Progenitor cell of endocrine pancreas (in vitro differentiated cells): Measurements from ENCODE around the gene BARX1. TPM values are rescaled to one million over a fixed set of nuclear protein-coding genes. Genes with fewer than 3 reads are reported as not detected.

Source experiments
- DNase-seq: peaks from one replicate; pipeline ENCODE4 v3.0.0; 2021; ENCODE audit warnings: low spot score; ENCODE audit not compliant: unreplicated experiment
- H3K27ac Mint-ChIP-seq: 2 replicates; pipeline ENCODE4 v1.8.0; 2021; ENCODE audit warnings: mild to moderate bottlenecking, moderate library complexity, mixed read lengths
- H3K27me3 Mint-ChIP-seq: 2 replicates; pipeline ENCODE4 v1.8.0; 2021; ENCODE audit warnings: mixed read lengths
- H3K36me3 Mint-ChIP-seq: 2 replicates; pipeline ENCODE4 v1.8.0; 2022; ENCODE audit warnings: mixed read lengths; ENCODE audit not compliant: insufficient read depth
- H3K4me1 Mint-ChIP-seq: 2 replicates; pipeline ENCODE4 v1.8.0; 2021; ENCODE audit warnings: low read depth, mixed read lengths
- H3K4me3 Mint-ChIP-seq: 2 replicates; pipeline ENCODE4 v1.8.0; 2021; ENCODE audit warnings: low read depth, mild to moderate bottlenecking, moderate library complexity, mixed read lengths
- H3K9me3 Mint-ChIP-seq: 2 replicates; pipeline ENCODE4 v1.8.0; 2021; ENCODE audit warnings: low read depth, mixed read lengths
- total RNA-seq: library from RNA; stranded (reverse); gene quantifications from 2 replicates; pipeline ENCODE4 v1.2.1, GENCODE V29; 2021
- TF ChIP-seq, protein P1 (sequence below): fragments of 200-600 bp; sonication (generic); IDR thresholded peaks from one replicate; pipeline ENCODE4 v1.5.0; 2021; ENCODE audit warnings: antibody characterized with exemption, mild to moderate bottlenecking; ENCODE audit not compliant: unreplicated experiment

Gene BARX1
- total RNA-seq, 1 donor from 2014 or later: 0.74 TPM

DNA sequence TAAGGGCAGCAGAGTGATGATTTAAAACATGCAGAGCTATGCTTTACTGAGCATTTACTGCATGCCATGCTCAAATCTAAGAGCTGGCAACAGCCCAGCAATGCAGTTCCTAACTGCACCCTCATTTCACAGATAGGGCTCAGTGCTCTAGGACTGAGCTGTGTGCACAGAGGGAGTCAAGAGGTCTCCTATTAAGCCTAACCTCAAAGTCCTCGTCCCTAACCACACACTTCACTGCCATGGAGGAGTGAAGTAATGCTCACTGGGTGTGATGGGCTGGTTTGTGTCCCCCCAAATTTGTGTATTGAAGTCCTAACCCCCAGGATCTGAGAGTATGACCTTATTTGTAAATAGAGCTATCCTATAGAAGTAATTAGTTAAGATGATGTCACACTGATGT is 25.9 kb downstream of the BARX1 start:
- TF ChIP-seq, protein P1, sequence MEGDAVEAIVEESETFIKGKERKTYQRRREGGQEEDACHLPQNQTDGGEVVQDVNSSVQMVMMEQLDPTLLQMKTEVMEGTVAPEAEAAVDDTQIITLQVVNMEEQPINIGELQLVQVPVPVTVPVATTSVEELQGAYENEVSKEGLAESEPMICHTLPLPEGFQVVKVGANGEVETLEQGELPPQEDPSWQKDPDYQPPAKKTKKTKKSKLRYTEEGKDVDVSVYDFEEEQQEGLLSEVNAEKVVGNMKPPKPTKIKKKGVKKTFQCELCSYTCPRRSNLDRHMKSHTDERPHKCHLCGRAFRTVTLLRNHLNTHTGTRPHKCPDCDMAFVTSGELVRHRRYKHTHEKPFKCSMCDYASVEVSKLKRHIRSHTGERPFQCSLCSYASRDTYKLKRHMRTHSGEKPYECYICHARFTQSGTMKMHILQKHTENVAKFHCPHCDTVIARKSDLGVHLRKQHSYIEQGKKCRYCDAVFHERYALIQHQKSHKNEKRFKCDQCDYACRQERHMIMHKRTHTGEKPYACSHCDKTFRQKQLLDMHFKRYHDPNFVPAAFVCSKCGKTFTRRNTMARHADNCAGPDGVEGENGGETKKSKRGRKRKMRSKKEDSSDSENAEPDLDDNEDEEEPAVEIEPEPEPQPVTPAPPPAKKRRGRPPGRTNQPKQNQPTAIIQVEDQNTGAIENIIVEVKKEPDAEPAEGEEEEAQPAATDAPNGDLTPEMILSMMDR: no peak
- H3K27me3 Mint-ChIP-seq: peaks cover 60% of the 10 kb centered on the region
- H3K4me1 Mint-ChIP-seq: no peaks in the 10 kb centered on the region
- H3K27ac Mint-ChIP-seq: no peak overlapping the region
- no peaks in the 10 kb centered on the region for H3K36me3 Mint-ChIP-seq
- no peak for DNase-seq
- H3K4me3 Mint-ChIP-seq: no peak overlapping the region
- no peaks in the 10 kb centered on the region for H3K9me3 Mint-ChIP-seq

DNA sequence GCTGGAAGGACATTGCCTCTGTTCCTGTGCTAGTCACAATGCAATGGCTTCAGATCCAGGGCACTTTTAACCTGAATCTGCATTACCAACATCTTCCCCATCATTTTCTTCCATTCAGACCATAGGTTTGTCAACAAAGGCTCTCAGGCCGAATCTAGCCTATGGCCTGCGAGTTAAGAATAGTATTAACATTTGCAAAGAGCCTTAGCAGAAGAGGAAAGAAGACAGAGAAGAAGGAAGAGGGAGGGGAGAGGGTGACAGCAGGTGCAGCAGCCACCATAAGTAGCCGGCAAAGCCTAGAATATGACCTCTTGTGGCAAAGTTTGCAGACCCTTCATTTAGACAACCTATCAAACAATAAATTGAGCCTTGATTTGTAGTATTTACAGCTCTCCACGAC is 32.6 kb downstream of the BARX1 start:
- peaks cover 33% of the 10 kb centered on the region for H3K27me3 Mint-ChIP-seq
- no peaks in the 10 kb centered on the region for H3K9me3 Mint-ChIP-seq
- no peaks in the 10 kb centered on the region for H3K36me3 Mint-ChIP-seq
- H3K4me3 Mint-ChIP-seq: no peak overlapping the region
- no peak for DNase-seq
- no peak overlapping the region for H3K27ac Mint-ChIP-seq
- TF ChIP-seq, protein P1: no peak
- H3K4me1 Mint-ChIP-seq: no peaks in the 10 kb centered on the region

DNA sequence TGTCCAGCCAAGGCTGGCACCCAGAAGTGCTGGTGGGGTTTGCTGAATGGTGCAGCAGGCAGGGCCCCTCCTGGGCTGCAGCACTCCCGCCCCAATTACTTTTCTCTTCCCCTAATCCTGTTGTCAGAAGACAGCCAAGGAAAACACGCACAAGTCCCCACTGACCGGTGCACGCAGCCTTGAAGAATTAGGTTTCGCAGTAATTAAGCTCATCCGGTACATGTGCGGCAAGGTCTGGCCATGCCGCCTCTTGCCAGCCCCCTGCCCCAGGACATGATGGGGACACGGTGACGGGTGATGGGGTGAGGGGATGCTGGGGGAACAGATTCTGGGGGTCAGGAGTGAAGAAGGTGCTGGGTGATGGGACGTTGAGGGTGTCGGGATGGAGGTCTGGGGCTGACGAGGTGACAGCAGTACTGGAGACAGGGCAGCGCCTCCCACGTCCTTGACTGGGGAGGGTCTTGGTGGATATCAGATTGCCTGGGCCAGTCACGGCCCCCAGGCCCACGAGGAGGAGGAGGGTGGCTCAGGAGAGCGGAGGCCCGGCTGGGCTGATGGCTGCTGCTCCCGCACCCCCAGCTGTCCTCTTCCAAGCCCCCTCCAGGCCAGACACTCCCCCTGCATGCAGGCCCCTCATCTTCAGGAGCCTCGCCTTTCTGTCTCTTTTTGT is 34.9 kb downstream of the BARX1 start:
- no peaks in the 10 kb centered on the region for H3K36me3 Mint-ChIP-seq
- H3K27me3 Mint-ChIP-seq: peaks cover 37% of the 10 kb centered on the region
- no peaks in the 10 kb centered on the region for H3K4me1 Mint-ChIP-seq
- no peak overlapping the region for H3K4me3 Mint-ChIP-seq
- DNase-seq: no peak
- H3K27ac Mint-ChIP-seq: no peak overlapping the region
- TF ChIP-seq, protein P1: no peak
- no peaks in the 10 kb centered on the region for H3K9me3 Mint-ChIP-seq

- H3K27me3 Mint-ChIP-seq: peaks cover 38% of the 10 kb centered on the region
- TF ChIP-seq, protein P1: no peak
- H3K4me3 Mint-ChIP-seq: no peak overlapping the region
- H3K36me3 Mint-ChIP-seq: no peaks in the 10 kb centered on the region
- H3K9me3 Mint-ChIP-seq: no peaks in the 10 kb centered on the region
- no peak for DNase-seq
- H3K4me1 Mint-ChIP-seq: no peaks in the 10 kb centered on the region
- H3K27ac Mint-ChIP-seq: no peak overlapping the region
Measured at GRCh38 chr9:93918061-93918460, 37.1 kb downstream of the BARX1 start.

DNA sequence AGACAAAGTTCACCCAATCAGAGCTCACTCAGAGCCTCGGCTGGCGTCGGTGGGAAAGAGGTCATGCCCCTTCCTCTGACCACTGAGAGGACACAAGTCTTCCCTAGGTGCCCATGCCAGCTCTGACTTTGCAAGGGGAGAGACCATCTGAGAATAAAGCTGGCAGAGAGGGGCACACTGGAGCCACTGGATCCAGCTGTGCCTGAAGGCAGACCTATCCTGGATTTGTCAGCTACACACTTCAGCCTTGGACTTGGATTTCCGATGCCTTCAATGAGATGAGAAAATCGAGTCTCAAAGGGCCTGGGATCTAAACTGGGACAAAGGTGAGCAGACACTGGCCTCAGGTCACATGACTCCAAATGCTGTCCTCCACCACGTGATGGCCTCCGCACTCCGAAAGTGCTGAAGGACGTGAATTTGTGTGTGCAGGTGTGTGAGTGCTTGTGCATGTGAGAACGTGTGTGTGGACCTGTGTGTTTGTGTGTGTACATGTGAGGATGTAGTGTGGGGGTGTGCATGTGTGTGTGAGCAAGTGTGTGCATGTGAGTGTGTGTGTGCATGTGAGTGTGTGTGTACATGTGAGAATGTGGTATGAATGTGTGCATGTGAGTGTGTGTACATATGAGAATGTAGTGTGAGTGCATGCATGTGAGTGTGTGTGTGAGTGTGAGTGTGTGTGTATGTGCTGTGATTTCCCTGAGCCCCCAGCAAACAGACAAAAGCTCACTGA is 37.9 kb downstream of the BARX1 start:
- Mint-ChIP-seq H3K27ac (no peak overlapping the region), H3K36me3 (no peaks in the 10 kb centered on the region), H3K27me3 (peaks cover 32% of the 10 kb centered on the region), H3K4me3 (no peak overlapping the region), H3K4me1 (no peaks in the 10 kb centered on the region), H3K9me3 (no peaks in the 10 kb centered on the region)
- DNase-seq: no peak
- TF ChIP-seq, protein P1: no peak
